ENCODE measurements around the gene CLVS2. TPM values are rescaled to one million over a fixed set of nuclear protein-coding genes. Genes with fewer than 3 reads are reported as not detected.

The CLVS2 gene
- total and polyA plus RNA-seq, 9 donors, result under 0.01 to 0.08 TPM; not detected in 7

GRCh38 chr6:122962000-122962624 lies 33.9 kb upstream of the CLVS2 start:
- H3K4me3 ChIP-seq, result no peak overlapping the region
- H3K27me3 ChIP-seq, result no peaks in the 10 kb centered on the region
- no peaks in the 10 kb centered on the region for H3K9me3 ChIP-seq
- no peak for DNase-seq
- no peak overlapping the region for H3K27ac ChIP-seq
- intact Hi-C loops (cut with DNase I), result no loop called here
- TF ChIP-seq POLR2A (IDR thresholded peaks at IDR 0.05) (no peak), EP300 (IDR thresholded peaks at IDR 0.05) (no peak), CTCF (IDR thresholded peaks at IDR 0.05) (no peak)
- no peaks in the 10 kb centered on the region for H3K4me1 ChIP-seq (ENCODE audit: insufficient read depth)
- no peaks in the 10 kb centered on the region for H3K36me3 ChIP-seq

GRCh38 chr6:122969999-122970533 lies 26.0 kb upstream of the CLVS2 start:
- H3K9me3 ChIP-seq, result no peaks in the 10 kb centered on the region
- DNase-seq, result no peak
- WGBS, 3 donors, result 57 to 68% (median 63%) methylated on average over 1 of the region's 1 CpG
- no peak overlapping the region for H3K27ac ChIP-seq
- H3K36me3 ChIP-seq, result no peaks in the 10 kb centered on the region
- intact Hi-C loops (cut with DNase I), result no loop called here
- no peak overlapping the region for H3K4me3 ChIP-seq
- TF ChIP-seq CTCF (IDR thresholded peaks at IDR 0.05) (no peak), POLR2A (IDR thresholded peaks at IDR 0.05) (no peak), EP300 (IDR thresholded peaks at IDR 0.05) (no peak)
- no peaks in the 10 kb centered on the region for H3K27me3 ChIP-seq
- no peaks in the 10 kb centered on the region for H3K4me1 ChIP-seq (ENCODE audit: insufficient read depth)

GRCh38 chr6:122977180-122977579 lies 18.9 kb upstream of the CLVS2 start:
- Histone ChIP-seq H3K9me3 (no peaks in the 10 kb centered on the region), H3K27ac (no peak overlapping the region), H3K4me1 (ENCODE audit: insufficient read depth) (no peaks in the 10 kb centered on the region), H3K36me3 (no peaks in the 10 kb centered on the region), H3K27me3 (no peaks in the 10 kb centered on the region), H3K4me3 (no peak overlapping the region)
- no peak for DNase-seq
- TF ChIP-seq POLR2A (IDR thresholded peaks at IDR 0.05) (no peak), EP300 (IDR thresholded peaks at IDR 0.05) (no peak)
- 69 to 79% (median 70%) methylated on average over 4 of the region's 4 CpGs for WGBS, 3 donors
- intact Hi-C loops (cut with DNase I), result no loop called here

GRCh38 chr6:122984393-122984792 lies 11.6 kb upstream of the CLVS2 start:
- Histone ChIP-seq H3K27ac (no peak overlapping the region), H3K27me3 (no peaks in the 10 kb centered on the region), H3K4me3 (no peak overlapping the region), H3K36me3 (no peaks in the 10 kb centered on the region), H3K4me1 (ENCODE audit: insufficient read depth) (no peaks in the 10 kb centered on the region), H3K9me3 (peaks cover 0 to 4% of the 10 kb centered on the region in 2 donors)
- intact Hi-C loops (cut with DNase I), result no loop called here
- DNase-seq, result no peak
- WGBS, 3 donors, result 64 to 83% (median 75%) methylated on average over 2 of the region's 2 CpGs
- TF ChIP-seq CTCF (IDR thresholded peaks at IDR 0.05) (no peak), EP300 (IDR thresholded peaks at IDR 0.05) (no peak), POLR2A (IDR thresholded peaks at IDR 0.05) (no peak)

GRCh38 chr6:122994256-122994655 lies 1.8 kb upstream of the CLVS2 start:
- H3K4me1 ChIP-seq (ENCODE audit: insufficient read depth), result peaks cover 4% of the 10 kb centered on the region
- WGBS, 3 donors, result 89 to 90% (median 90%) methylated on average over 3 of the region's 3 CpGs
- intact Hi-C loops (cut with DNase I), result no loop called here
- H3K27me3 ChIP-seq, result no peaks in the 10 kb centered on the region
- TF ChIP-seq POLR2A (IDR thresholded peaks at IDR 0.05) (no peak), EP300 (IDR thresholded peaks at IDR 0.05) (no peak), CTCF (IDR thresholded peaks at IDR 0.05) (no peak)
- peaks cover 0 to 3% of the 10 kb centered on the region in 2 donors for H3K9me3 ChIP-seq
- no peak for DNase-seq
- H3K27ac ChIP-seq, result no peak overlapping the region
- H3K4me3 ChIP-seq, result no peak overlapping the region
- H3K36me3 ChIP-seq, result no peaks in the 10 kb centered on the region
